ENCODE data around the gene KRT8. TPM values are rescaled to one million over a fixed set of nuclear protein-coding genes. Genes with fewer than 3 reads are reported as not detected.

KRT8 gene
- total and polyA plus RNA-seq, 2 of the 13 experiments (the other 11 are each of a cell fraction or from before 2014, with no cell fraction given): 498 to 718 TPM

DNA sequence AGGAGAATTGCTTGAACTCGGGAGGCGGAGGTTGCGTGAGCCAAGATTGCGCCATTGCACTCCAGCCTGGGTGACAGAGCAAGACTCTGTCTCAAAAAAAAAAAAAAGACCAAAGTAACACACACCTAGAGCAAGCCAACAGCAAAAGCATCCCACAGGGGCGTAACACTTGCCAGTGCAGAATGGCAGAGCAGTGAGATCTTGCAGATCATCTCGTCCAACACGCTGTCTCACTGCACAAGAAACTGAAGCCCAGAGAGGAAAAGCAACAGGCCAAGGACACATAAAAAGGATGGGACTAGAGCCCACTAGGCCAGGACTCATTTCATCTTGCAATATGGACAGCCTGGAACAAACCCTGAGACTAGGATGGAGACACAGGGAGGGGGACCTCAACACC, 43.4 kb downstream of the KRT8 start:
- Histone ChIP-seq H3K9me3 (ENCODE audit: low read length) (no peaks in the 10 kb centered on the region), H3K27me3 (ENCODE audit: control insufficient read depth in 1 of 2, insufficient read depth in 2 of 2, low read length in 2 of 2) (no peaks in the 10 kb centered on the region), H3K27ac (ENCODE audit: extremely low read length, insufficient read depth, low read length) (no peak overlapping the region), H2AFZ (ENCODE audit: low read length) (no peak overlapping the region), H3K79me2 (ENCODE audit: insufficient read depth, low read length) (no peaks in the 10 kb centered on the region), H3K4me2 (ENCODE audit: low read depth, low read length) (no peak overlapping the region), H4K20me1 (ENCODE audit: insufficient read depth, low read length) (no peaks in the 10 kb centered on the region), H3K9ac (ENCODE audit: insufficient read depth, low read depth, low read length) (no peak overlapping the region), H3K4me3 (replicated peaks in 1 of 3; ENCODE audit: insufficient read depth in 1 of 3, low read depth in 2 of 3, low read length in 3 of 3) (no peak overlapping the region), H3K36me3 (replicated peaks in 1 of 2; ENCODE audit: control insufficient read depth in 1 of 2, insufficient read depth in 2 of 2, low read length in 2 of 2) (no peaks in the 10 kb centered on the region), H3K4me1 (ENCODE audit: insufficient read depth, low read length) (no peaks in the 10 kb centered on the region)
- BruUV-seq (replicated peaks): no TSS peak
- WGBS (ENCODE audit: low lambda C conversion rate): 39% methylated on average over 7 of the region's 7 CpGs
- intact Hi-C loops (cut with micrococcal nuclease; ENCODE audit: unreplicated experiment) (no loop called here), in situ Hi-C loops (cut with HindIII; ENCODE audit: extremely low pct_ligation_motif_present, low pct_unique_long_range_greater_than_20kb) (loop anchor here (10.0 kb wide), 1 partner anchor 147 kb away; no protein-coding TSS in a partner anchor)
- DNase-seq (ENCODE audit: low spot score): no peak
- no peak for FAIRE-seq
- POLR2A ChIA-PET: no interaction called here
- no peak for TF ChIP-seq MYC (CRISPR knock-in tag; IDR thresholded peaks at IDR 0.05; ENCODE audit: borderline replicate concordance)
- no peak for TF ChIP-seq ZNF234 (CRISPR knock-in tag; conservative IDR thresholded peaks at IDR 0.05)
- no peak for TF ChIP-seq ZC3H4 (CRISPR knock-in tag; IDR thresholded peaks at IDR 0.05; ENCODE audit: borderline replicate concordance)
- TF ChIP-seq TGIF2 (CRISPR knock-in tag; IDR thresholded peaks at IDR 0.05): no peak
- TF ChIP-seq ZNF232 (CRISPR knock-in tag; IDR thresholded peaks at IDR 0.05; ENCODE audit: borderline replicate concordance): no peak
- TF ChIP-seq ZNF577 (CRISPR knock-in tag; IDR thresholded peaks at IDR 0.05; ENCODE audit: borderline replicate concordance, low read depth): no peak
- TF ChIP-seq ZSCAN31 (CRISPR knock-in tag; IDR thresholded peaks at IDR 0.05; ENCODE audit: low read depth): no peak
- TF ChIP-seq, protein P1, sequence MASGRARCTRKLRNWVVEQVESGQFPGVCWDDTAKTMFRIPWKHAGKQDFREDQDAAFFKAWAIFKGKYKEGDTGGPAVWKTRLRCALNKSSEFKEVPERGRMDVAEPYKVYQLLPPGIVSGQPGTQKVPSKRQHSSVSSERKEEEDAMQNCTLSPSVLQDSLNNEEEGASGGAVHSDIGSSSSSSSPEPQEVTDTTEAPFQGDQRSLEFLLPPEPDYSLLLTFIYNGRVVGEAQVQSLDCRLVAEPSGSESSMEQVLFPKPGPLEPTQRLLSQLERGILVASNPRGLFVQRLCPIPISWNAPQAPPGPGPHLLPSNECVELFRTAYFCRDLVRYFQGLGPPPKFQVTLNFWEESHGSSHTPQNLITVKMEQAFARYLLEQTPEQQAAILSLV (CRISPR knock-in tag; IDR thresholded peaks at IDR 0.05; ENCODE audit: borderline replicate concordance): no peak
- CTCF ChIA-PET (ENCODE audit: low intra/inter-chr PET ratio, low total read pairs): no interaction called here
- ATAC-seq: no peak
